Right lung (tissue), 5 donors: ENCODE measurements around the gene CCDC188. TPM values are rescaled to one million over a fixed set of nuclear protein-coding genes. Genes with fewer than 3 reads are reported as not detected.
A peak's percentile ranks its signal among the peaks of the same experiment; 100 is the strongest.

Source experiments
- DNase-seq, 2 donors: peaks; one replicate each; pipeline ENCODE4 v3.0.0-alpha.2; 2013
- polyA plus RNA-seq, 5 donors: library from polyadenylated mRNA; unstranded; fragments of 120-200 nt; gene quantifications; one replicate each; pipeline versions ENCODE4 v1.2.1 to v1.2.3, GENCODE V29; 2013; ENCODE audit warnings: inconsistent platforms in 1 of 5, low replicate concordance in 1 of 5; ENCODE audit not compliant: insufficient read length in 5 of 5, insufficient read depth in 1 of 5

Gene CCDC188
- polyA plus RNA-seq, 5 donors, result 1.4 to 2.9 (median 1.8) TPM

DNA sequence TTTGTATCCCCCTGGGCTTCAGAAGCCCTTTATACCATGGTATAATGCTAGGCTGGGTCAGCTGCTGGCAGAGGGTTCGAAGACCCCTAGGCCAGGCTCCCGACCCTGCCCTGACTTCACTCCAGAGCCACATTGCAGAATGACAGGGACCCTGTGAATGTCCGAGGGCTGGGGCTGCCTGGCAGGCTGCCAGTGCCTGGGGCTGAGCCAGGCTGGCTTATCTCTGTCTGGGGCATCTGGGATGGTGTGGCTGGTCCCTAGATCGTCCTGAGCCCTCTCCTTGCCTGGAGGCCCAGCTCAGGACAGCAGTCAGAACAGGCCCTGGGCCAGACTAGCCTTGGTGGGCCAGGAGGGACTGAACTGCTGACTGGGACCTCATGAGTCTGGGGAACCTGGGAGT is 15.6 kb downstream of the CCDC188 start:
- DNase-seq, result no peak

DNA sequence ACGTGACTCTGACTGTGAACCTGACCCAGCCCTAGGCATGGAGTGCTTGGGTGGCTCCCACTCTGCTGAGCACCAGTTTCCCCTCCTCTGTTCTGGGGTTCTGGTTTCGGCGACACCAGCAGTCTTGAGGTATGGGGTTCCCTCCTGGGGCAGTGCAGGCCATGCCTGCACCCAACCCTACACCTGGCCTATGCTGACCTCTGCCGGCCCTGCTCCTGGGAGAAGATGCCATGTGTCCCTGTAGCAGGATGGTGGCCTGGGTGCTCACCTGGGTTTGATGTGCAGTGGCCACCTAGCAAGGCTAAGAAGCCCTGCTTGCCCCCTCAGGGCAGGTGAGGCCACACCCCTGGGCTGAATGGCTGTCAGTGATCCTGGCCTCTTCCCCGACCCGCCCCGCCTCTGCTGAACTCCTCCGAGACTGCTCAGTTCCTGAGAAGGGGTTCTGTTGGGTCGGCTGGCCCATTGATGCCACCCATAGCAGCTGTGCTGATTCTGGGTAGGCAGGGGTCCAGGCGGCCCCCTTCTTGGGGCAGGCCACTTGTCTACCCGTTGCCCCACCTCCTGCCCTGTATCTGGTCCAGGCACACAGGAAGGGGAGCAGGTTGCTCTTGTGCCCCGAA is 16.8 kb downstream of the CCDC188 start:
- no peak for DNase-seq

DNA sequence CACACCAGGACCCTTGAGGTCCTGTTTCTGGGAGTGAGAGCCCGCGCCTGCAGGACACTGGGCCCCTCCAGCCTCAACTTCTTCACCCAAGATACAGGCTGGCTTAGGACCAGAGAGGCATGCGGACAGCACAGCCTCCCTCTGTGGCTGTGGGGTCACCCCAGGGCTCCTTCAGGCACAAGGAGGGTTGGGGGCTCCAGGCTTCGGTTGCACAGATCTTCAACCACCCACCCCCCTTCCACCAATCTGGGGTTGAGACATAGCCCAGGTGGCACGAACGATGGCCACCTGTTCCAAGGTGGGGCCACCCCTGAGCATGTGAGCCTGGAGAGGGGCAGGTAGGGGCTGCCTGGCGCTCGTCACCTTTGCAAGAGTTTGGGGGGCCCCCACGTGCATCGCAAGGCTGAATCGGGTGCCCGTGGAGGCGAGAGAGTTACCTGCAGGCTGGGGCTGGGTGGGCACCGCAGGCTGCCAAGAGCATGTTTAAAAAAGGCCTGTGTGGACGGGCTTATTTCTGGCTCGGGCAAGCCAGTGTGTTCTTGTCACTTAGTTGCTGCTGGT is 18.1 kb downstream of the CCDC188 start:
- no peak for DNase-seq

- DNase-seq, result no peak
Measured at GRCh38 chr22:20131859-20132685, 18.8 kb downstream of the CCDC188 start.

DNA sequence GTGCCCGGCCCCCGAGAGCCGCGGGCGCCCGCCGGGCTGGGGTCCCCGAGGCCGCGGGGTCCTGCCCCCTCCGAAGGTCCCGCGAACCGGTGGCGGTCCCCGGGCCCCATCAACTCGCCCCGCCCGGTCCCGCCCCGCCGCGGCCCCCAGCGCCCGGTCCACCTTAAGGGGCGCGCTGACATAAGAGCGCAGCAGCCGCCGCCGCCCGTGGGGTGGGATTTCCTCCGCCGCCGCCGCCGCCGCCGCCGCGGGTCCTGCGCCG is 19.3 kb downstream of the CCDC188 start, which contains the start of gene ZDHHC8:
Gene ZDHHC8 (plus strand): TSS at position 208 of the 262 bp plus-strand sequence. CDS start 144 bp downstream, outside the sequence.
- no peak for DNase-seq

- DNase-seq, result peak; percentile 64 to 81
Measured at GRCh38 chr22:20130731-20131596, 19.9 kb downstream of the CCDC188 start.

GRCh38 chr22:20130319-20130718 is 20.5 kb downstream of the CCDC188 start:
- no peak for DNase-seq

DNA sequence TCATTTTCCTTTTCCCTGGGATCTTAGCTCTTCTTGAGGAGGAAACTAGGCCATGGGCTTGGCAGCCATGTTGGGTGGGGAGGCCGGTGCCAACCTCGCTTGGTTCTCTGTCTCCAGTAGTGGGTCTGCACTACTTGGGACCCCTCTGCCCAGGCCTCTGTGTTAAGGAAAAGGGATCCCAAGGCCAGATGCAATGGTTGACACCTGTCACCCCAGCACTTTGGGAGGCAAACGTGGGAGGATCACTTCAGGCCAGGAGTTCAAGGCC is 21.2 kb downstream of the CCDC188 start:
- DNase-seq, result no peak

GRCh38 chr22:20128902-20129746 is 21.7 kb downstream of the CCDC188 start:
- no peak for DNase-seq

DNA sequence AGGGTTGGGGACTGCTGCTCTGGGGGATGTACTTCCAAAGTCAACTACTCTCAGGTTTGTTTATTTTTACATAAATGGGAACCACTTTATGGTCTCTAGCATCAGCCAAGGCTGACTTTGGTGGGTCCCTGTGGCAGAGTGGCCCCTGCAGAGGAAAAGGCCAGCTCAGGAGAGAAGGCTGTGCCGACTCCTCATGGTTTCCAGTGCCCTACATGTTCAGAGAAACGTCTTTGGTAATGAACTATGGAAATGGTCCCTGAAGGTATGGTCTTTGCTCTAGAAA is 22.3 kb downstream of the CCDC188 start:
- no peak for DNase-seq

DNA sequence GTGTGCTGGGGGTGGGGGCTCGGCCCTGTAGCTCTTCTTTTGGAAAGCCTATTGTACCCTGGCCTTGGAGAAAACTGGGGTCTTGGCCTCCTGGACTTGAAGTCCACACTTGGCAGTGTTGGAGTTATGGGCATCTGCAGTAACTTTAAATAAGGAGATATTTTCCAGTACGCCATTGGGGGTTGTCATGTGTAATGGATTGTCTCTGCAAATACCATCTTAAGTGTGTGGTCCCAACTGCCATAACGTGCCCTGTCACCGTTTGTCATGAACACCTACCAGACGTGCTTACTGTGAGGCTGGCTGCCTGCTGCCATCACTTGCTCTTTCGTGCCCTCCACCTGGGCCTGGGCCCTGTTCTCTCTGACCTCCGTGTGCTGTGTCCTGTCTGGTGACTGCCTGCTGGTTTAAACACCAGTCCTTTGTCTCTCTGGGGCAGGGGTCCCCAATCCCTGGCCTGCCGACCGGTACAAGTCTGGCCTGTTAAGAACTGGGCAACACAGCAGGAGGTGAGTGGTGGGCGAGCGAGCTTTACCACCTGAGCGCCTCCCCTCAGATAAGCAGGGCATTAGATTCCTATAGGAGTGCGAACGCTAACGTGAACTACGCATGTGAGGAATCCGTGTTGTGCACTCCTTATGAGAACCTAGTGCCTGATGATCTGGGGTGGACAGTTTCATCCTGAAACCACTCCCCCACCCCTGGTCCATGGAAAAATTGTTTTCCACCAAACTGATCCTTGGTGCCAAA is 22.8 kb downstream of the CCDC188 start:
- DNase-seq, result no peak

DNA sequence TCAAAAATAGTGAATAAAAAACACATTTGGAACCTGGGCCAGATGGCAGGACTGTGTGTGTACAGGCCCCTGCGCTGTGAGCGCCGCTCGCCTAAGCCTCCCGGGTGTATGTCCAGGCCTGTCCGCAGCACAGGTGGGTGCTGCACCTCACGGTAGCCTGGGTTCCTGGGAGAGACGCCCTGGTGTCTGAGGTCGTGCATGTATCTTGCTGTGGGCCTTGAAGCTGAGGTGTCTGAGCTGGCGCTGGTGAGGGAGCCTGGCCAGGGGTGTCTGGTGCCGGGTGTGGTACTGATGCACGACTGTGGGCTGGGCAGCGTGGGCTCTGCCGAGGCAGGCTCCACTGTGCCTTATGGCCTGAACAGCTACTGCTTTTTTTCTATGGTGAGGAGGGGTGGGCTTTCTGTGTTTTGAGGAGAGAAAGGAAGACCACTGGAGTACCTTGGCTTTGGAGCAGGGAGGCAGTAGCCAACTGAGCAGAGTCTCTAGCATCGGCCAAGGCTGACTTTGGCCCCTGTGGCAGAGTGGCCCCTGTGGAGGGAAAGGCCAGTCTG is 23.5 kb downstream of the CCDC188 start:
- no peak for DNase-seq

- DNase-seq, result no peak
Measured at GRCh38 chr22:20126284-20127029, 24.4 kb downstream of the CCDC188 start.

- DNase-seq, result no peak
Measured at GRCh38 chr22:20125201-20126174, 25.4 kb downstream of the CCDC188 start.

DNA sequence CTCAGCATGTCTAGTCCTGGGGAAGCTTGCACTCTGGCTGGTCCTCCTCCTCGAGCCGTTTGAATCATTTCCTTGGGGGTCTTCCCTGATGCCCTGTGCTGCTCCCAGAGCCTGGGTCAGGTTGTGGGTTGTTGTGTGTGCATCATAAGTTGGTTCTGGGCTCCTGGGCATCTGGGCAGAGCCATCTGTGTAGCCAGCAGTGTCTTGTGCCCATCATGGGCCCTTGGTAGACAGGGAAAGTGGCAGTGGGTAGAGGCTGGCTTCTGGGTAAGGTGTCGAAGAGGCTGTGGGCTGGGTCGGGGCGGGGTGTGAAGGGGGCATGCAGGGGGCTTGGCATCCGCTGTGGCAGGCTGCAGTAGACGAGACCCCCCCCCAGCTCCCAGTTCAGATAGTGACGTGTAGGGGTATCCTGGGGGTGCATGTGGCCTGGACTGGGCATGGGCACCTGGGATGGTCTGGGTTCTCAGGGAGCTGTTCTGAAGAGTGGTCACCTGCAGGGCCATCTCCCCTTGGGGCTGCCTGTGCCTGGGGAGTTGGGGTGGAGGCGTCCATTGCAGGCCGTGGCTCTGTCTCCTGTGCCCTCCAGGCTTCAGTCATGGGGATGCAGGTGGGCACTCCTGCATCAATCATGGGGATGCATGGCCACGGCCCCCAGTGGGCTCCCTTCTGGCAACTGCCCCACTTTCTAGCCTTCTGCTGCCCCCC is 26.6 kb downstream of the CCDC188 start:
- DNase-seq, result no peak

DNA sequence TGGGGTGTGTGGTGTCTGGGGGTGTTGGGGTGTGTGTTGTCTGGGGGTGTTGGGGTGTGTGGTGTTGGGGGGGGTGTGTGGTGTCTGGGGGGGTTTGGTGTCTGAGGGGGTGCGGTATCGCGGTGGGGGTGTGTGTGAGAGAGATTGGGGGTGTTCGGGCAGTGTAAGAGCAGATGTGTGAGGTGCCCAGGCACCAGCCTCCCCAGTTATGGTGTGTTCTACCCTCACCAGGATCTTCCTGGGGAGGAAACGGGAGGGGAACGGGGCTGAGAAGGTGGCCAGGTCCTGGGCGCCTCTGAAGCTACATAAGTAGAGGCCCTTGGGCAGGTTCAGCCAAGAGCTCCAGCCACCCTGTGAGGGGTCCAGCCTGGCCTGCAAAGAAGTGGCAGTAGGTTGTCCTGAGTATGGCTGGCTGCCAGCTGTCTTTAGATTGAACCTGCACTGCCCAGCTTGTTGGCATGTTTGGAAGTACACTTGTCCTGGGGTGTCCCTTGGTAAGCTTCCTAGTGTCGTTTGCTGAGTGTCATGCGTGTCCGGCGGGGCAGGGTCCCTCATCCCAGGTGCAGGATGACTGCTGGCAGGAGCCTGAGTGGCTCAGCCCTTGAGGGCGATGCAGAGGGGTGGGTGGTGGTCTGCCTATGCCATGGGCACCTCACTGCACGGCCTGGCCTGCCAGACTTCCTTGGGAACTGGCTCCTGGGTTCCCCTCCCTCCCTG is 27.3 kb downstream of the CCDC188 start:
- DNase-seq, result no peak

DNA sequence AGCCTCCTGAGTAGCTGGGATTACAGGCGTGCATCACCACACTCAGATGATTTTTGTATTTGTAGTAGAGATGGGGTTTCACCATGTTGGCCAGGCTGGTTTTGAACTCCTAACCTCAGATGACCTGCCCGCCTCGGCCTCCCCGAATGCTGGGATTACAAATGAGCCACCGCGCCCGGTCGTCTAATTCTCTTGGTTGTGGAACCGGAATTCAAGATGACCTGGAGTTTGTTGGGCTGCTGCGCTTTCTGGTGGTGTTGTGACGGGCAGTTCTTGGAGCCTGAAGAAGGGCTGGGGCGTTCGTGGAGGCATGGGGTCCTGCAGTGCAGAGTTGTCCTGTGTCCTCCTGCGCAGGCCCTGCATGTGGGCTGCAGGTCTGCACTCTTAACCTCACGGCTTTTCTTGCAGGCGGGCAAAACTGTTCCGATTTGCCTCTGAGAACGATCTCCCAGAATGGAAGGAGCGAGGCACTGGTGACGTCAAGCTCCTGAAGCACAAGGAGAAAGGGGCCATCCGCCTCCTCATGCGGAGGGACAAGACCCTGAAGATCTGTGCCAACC is 28.9 kb downstream of the CCDC188 start:
- DNase-seq, result no peak
